Activated CD8-positive, alpha-beta T cell treated with anti-CD3 and anti-CD28 coated beads for 36 hours (primary cell): ENCODE data around the gene SCGB2B2. TPM values are rescaled to one million over a fixed set of nuclear protein-coding genes. Genes with fewer than 3 reads are reported as not detected.
"Not testable (repeated sequence)": the region's sequence is repeated elsewhere in the genome, so short reads cannot be mapped to it uniquely, and the experiment has no call there.

Experiments
- ATAC-seq: fragments of 200-7000 bp; cut with Tn5 transposase; one replicate; pipeline ENCODE4 v1.10.0; 2021; ENCODE audit warnings: mild to moderate bottlenecking, moderate library complexity
- CTCF ChIA-PET: fragments of 350-600 bp; sonication (Branson Sonifier 250); formaldehyde crosslinking; loops from one replicate; lab custom pipeline; 2021; ENCODE audit warnings: antibody characterized with exemption; lab: Charles Lee
- POLR2A ChIA-PET: fragments of 350-600 bp; sonication (Branson Sonifier 250); formaldehyde crosslinking; loops from one replicate; lab custom pipeline; 2021; ENCODE audit warnings: antibody characterized with exemption; lab: Charles Lee
- DNase-seq: peaks from one replicate; pipeline ENCODE4 v3.0.0-alpha.2; 2020
- H3K27ac Mint-ChIP-seq: one replicate; pipeline ENCODE4 v1.8.0; 2021; ENCODE audit warnings: mild to moderate bottlenecking, mixed read lengths
- H3K27me3 Mint-ChIP-seq: one replicate; pipeline ENCODE4 v1.8.0; 2021; ENCODE audit warnings: mixed read lengths
- H3K36me3 Mint-ChIP-seq: one replicate; pipeline ENCODE4 v1.8.0; 2021; ENCODE audit warnings: low read depth, mixed read lengths
- H3K4me1 Mint-ChIP-seq: one replicate; pipeline ENCODE4 v1.8.0; 2021; ENCODE audit warnings: low read depth, mixed read lengths
- H3K4me3 Mint-ChIP-seq: one replicate; pipeline ENCODE4 v1.8.0; 2021; ENCODE audit warnings: mild to moderate bottlenecking, moderate library complexity, mixed read lengths
- H3K9me3 Mint-ChIP-seq: one replicate; pipeline ENCODE4 v1.8.0; 2021; ENCODE audit warnings: mixed read lengths
- CTCF ChIP-seq: fragments of 200-600 bp; IDR thresholded peaks from one replicate; pipeline ENCODE4 v1.8.0; 2022; ENCODE audit warnings: antibody characterized with exemption, mild to moderate bottlenecking
- intact Hi-C: fragments of 100-400 bp; cut with micrococcal nuclease; formaldehyde crosslinking; loops from one replicate; pipeline ENCODE4 v1.10.0; 2022
- total RNA-seq, 2 experiments: library from RNA; stranded (reverse); gene quantifications; one replicate each; pipeline ENCODE4 v1.2.3, GENCODE V29; 2021

Gene SCGB2B2
- total RNA-seq, 2 experiments from 2014 or later, result 0.25 to 0.47 TPM

DNA sequence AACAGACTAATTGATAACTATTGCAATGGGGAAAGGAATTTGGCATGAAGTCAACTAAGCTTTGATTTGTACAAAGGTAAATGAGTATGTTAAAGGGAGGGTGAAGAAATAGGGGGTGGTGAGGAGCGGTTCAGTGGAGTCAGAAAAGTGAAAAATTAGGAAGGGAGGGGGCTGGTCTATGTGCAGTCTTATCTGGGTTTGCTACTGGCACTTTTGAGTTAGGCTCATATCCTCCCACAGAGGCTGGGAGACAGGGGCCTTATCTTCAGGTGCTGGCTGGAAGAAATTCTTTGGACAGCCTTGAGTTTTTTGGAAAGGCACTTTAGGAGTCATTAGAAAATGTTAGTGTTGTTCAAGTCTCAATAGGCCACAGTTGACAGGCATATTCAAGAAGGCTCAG is 11.6 kb upstream of the SCGB2B2 start:
- intact Hi-C loops, result no loop called here
- Mint-ChIP-seq H3K4me3 (no peak overlapping the region), H3K4me1 (no peaks in the 10 kb centered on the region), H3K27me3 (peaks cover 9% of the 10 kb centered on the region), H3K9me3 (peaks cover 50% of the 10 kb centered on the region), H3K36me3 (peaks cover 27% of the 10 kb centered on the region), H3K27ac (no peak overlapping the region)
- DNase-seq (no peak), ATAC-seq (no peak)
- ChIA-PET POLR2A (no interaction called here), CTCF (no interaction called here)
- TF ChIP-seq CTCF, result no peak

DNA sequence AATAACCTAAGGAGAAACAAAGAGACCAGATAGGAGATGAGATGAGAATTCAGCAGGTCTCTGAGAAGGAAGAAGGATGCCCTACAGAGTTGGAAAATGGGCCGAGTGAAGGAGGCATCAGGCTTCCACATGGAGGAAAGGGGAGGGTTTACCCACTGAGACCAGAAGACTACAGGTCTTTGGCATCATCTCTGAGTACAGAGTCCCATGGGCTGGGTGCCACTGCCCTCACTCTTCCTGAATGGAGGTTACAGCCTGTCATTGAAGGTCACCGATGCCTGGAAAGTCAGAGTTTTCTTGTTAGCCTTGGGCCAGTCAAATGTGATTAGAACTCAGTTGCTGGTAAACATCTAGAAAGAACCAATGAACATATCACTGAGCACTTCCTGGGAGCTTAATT is 10.4 kb upstream of the SCGB2B2 start:
- H3K36me3 Mint-ChIP-seq, result peaks cover 40% of the 10 kb centered on the region
- H3K27ac Mint-ChIP-seq, result no peak overlapping the region
- intact Hi-C loops, result no loop called here
- H3K9me3 Mint-ChIP-seq, result peaks cover 59% of the 10 kb centered on the region
- H3K4me3 Mint-ChIP-seq, result no peak overlapping the region
- TF ChIP-seq CTCF, result no peak
- H3K27me3 Mint-ChIP-seq, result peaks cover 4% of the 10 kb centered on the region
- ChIA-PET CTCF (no interaction called here), POLR2A (interaction anchor here (0.9 kb wide), 1 partner anchor 11 kb away, joined by 5 read pairs; no protein-coding TSS in a partner anchor)
- H3K4me1 Mint-ChIP-seq, result no peaks in the 10 kb centered on the region
- ATAC-seq, result no peak
- no peak for DNase-seq

- H3K27ac Mint-ChIP-seq, result no peak overlapping the region
- ChIA-PET POLR2A (interaction anchor here (0.9 kb wide), 1 partner anchor 10 kb away, joined by 5 read pairs; no protein-coding TSS in a partner anchor), CTCF (no interaction called here)
- peaks cover 64% of the 10 kb centered on the region for H3K9me3 Mint-ChIP-seq
- DNase-seq, result no peak
- H3K4me3 Mint-ChIP-seq, result no peak overlapping the region
- ATAC-seq, result no peak
- intact Hi-C loops, result no loop called here
- peaks cover 48% of the 10 kb centered on the region for H3K36me3 Mint-ChIP-seq
- H3K27me3 Mint-ChIP-seq, result peaks cover 3% of the 10 kb centered on the region
- TF ChIP-seq CTCF, result no peak
- no peaks in the 10 kb centered on the region for H3K4me1 Mint-ChIP-seq
These were observed 9.5 kb upstream of the SCGB2B2 start for GRCh38 chr19:34686455-34686854.

- POLR2A ChIA-PET, H3K27ac Mint-ChIP-seq, CTCF ChIA-PET, ATAC-seq, H3K4me1 Mint-ChIP-seq, H3K27me3 Mint-ChIP-seq, DNase-seq, H3K4me3 Mint-ChIP-seq, intact Hi-C loops: not testable (repeated sequence)
- Mint-ChIP-seq H3K36me3 (peaks cover 59% of the 10 kb centered on the region), H3K9me3 (peaks cover 68% of the 10 kb centered on the region)
These were observed 8.3 kb upstream of the SCGB2B2 start for GRCh38 chr19:34685266-34685665.

DNA sequence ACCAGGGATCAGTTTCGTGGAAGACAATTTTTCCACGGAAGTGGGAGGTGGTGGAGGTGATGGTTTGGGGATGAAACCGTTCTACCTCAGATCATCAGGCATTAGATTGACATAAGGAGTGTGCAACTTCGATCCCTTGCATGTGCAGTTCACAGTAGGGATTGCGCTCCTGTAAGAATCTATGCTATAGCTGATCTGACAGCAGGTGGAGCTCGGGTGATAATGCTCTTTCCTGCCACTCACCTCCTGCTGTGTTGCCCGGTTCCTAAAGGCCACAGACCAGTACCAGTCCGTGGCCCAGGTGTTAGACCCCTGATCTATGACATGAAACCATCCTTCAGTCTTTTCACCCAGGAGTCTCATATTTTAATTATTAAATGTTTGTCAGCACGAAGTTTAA is 4.5 kb upstream of the SCGB2B2 start:
- CTCF ChIA-PET, result interaction anchor here (1.8 kb wide), 1 partner anchor 31 kb away, joined by 5 read pairs; no protein-coding TSS in a partner anchor
- peaks cover 58% of the 10 kb centered on the region for H3K9me3 Mint-ChIP-seq
- no peaks in the 10 kb centered on the region for H3K27me3 Mint-ChIP-seq

More for the DNA sequence above, 4.5 kb upstream of the SCGB2B2 start:
- POLR2A ChIA-PET, result no interaction called here
- Mint-ChIP-seq H3K4me1 (peaks cover 23% of the 10 kb centered on the region), H3K36me3 (peaks cover 80% of the 10 kb centered on the region), H3K4me3 (no peak overlapping the region), H3K27ac (no peak overlapping the region)
- ATAC-seq (no peak), DNase-seq (no peak)
- intact Hi-C loops, result no loop called here
- no peak for TF ChIP-seq CTCF
